ENCODE measurements around the gene C7orf57.
A peak's percentile ranks its signal among the peaks of the same experiment; 100 is the strongest.

C7orf57 gene

GRCh38 chr7:48107926-48108472, 72.7 kb downstream of the C7orf57 start:
- Histone ChIP-seq H3F3A (ENCODE audit: insufficient read depth, low read length) (no peaks in the 10 kb centered on the region), H3K27me3 (ENCODE audit: insufficient read depth, low read length) (no peaks in the 10 kb centered on the region), H3K36me3 (ENCODE audit: insufficient read depth, low read length) (peaks cover 22% of the 10 kb centered on the region; the same call in 1 of the 2 replicates), H4K20me1 (ENCODE audit: insufficient read depth, low read length) (no peaks in the 10 kb centered on the region), H3K9me3 (ENCODE audit: low read length) (no peaks in the 10 kb centered on the region), H2AFZ (ENCODE audit: low read length) (no peak overlapping the region), H3K4me2 (ENCODE audit: low read length) (no peak overlapping the region), H3K9ac (ENCODE audit: low read length) (no peak overlapping the region), H3K4me3 (ENCODE audit: low read depth, low read length, poor library complexity, severe bottlenecking) (no peak overlapping the region), H3K27ac (ENCODE audit: low read depth, low read length, poor library complexity, severe bottlenecking) (no peak overlapping the region), H3K4me1 (ENCODE audit: insufficient read depth, low read length, severe bottlenecking) (no peaks in the 10 kb centered on the region), H3K9me2 (ENCODE audit: low read depth, low read length) (no peaks in the 10 kb centered on the region), H3K79me2 (ENCODE audit: insufficient read depth, low read length) (no peaks in the 10 kb centered on the region)
- no peak for TF ChIP-seq EZH2 (IDR thresholded peaks at IDR 0.05; ENCODE audit: borderline replicate concordance, low read length)
- no peak for TF ChIP-seq CTCF (IDR thresholded peaks at IDR 0.05; ENCODE audit: low read length)

GRCh38 chr7:48108959-48109847, 73.9 kb downstream of the C7orf57 start:
- Histone ChIP-seq H3K4me2 (ENCODE audit: low read length) (no peak overlapping the region), H3K9me3 (ENCODE audit: low read length) (no peaks in the 10 kb centered on the region), H4K20me1 (ENCODE audit: insufficient read depth, low read length) (no peaks in the 10 kb centered on the region), H3K4me3 (ENCODE audit: low read depth, low read length, poor library complexity, severe bottlenecking) (no peak overlapping the region), H3K79me2 (ENCODE audit: insufficient read depth, low read length) (no peaks in the 10 kb centered on the region), H3K4me1 (ENCODE audit: insufficient read depth, low read length, severe bottlenecking) (no peaks in the 10 kb centered on the region), H2AFZ (ENCODE audit: low read length) (no peak overlapping the region), H3K36me3 (ENCODE audit: insufficient read depth, low read length) (peaks cover 17% of the 10 kb centered on the region; the same call in 1 of the 2 replicates), H3K9me2 (ENCODE audit: low read depth, low read length) (no peaks in the 10 kb centered on the region), H3K9ac (ENCODE audit: low read length) (no peak overlapping the region), H3K27me3 (ENCODE audit: insufficient read depth, low read length) (no peaks in the 10 kb centered on the region), H3F3A (ENCODE audit: insufficient read depth, low read length) (no peaks in the 10 kb centered on the region), H3K27ac (ENCODE audit: low read depth, low read length, poor library complexity, severe bottlenecking) (no peak overlapping the region)
- TF ChIP-seq CTCF (IDR thresholded peaks at IDR 0.05; ENCODE audit: low read length) (no peak), EZH2 (IDR thresholded peaks at IDR 0.05; ENCODE audit: borderline replicate concordance, low read length) (no peak)

GRCh38 chr7:48109848-48110663, 74.7 kb downstream of the C7orf57 start:
- Histone ChIP-seq H4K20me1 (ENCODE audit: insufficient read depth, low read length) (no peaks in the 10 kb centered on the region), H3F3A (ENCODE audit: insufficient read depth, low read length) (no peaks in the 10 kb centered on the region), H3K4me2 (ENCODE audit: low read length) (no peak overlapping the region), H2AFZ (ENCODE audit: low read length) (no peak overlapping the region), H3K4me3 (ENCODE audit: low read depth, low read length, poor library complexity, severe bottlenecking) (no peak overlapping the region), H3K27me3 (ENCODE audit: insufficient read depth, low read length) (no peaks in the 10 kb centered on the region), H3K79me2 (ENCODE audit: insufficient read depth, low read length) (no peaks in the 10 kb centered on the region), H3K9me3 (ENCODE audit: low read length) (no peaks in the 10 kb centered on the region), H3K36me3 (ENCODE audit: insufficient read depth, low read length) (peaks cover 17% of the 10 kb centered on the region; the same call in 1 of the 2 replicates), H3K27ac (ENCODE audit: low read depth, low read length, poor library complexity, severe bottlenecking) (no peak overlapping the region), H3K4me1 (ENCODE audit: insufficient read depth, low read length, severe bottlenecking) (no peaks in the 10 kb centered on the region), H3K9me2 (ENCODE audit: low read depth, low read length) (no peaks in the 10 kb centered on the region), H3K9ac (ENCODE audit: low read length) (no peak overlapping the region)
- peak; percentile 100 for TF ChIP-seq CTCF (IDR thresholded peaks at IDR 0.05; ENCODE audit: low read length)
- TF ChIP-seq EZH2 (IDR thresholded peaks at IDR 0.05; ENCODE audit: borderline replicate concordance, low read length): no peak
